Posterior vena cava (tissue), 2 donors: ENCODE data around the gene CLPTM1L. TPM values are rescaled to one million over a fixed set of nuclear protein-coding genes. Genes with fewer than 3 reads are reported as not detected.
"Not testable (repeated sequence)": the region's sequence is repeated elsewhere in the genome, so short reads cannot be mapped to it uniquely, and the experiment has no call there.

Experiments used
- DNase-seq: peaks from one replicate; pipeline ENCODE4 v3.0.0-alpha.2; 2020; ENCODE audit warnings: low spot score
- intact Hi-C, 2 donors: fragments of 100-400 bp; cut with DNase I; formaldehyde crosslinking; loops; one replicate each; pipeline versions ENCODE4 v1.14.1 to v1.14.2; 2022 to 2023
- total RNA-seq, 2 donors: library from RNA; stranded (reverse); fragmentation: NEBNext Ultra II Directional; extraction: Animal tissue kit (Norgen Biotek cat#: 25700); gene quantifications; one replicate each; pipeline ENCODE4 v1.2.1, GENCODE V29; 2021
- donor health status: DM: yes; HTN: yes; CAD: no.
- donor health status: DM: yes; HTN: yes; CAD: no.

The CLPTM1L gene
- total RNA-seq, 2 donors from 2014 or later = 56.5 to 65.9 TPM

DNA sequence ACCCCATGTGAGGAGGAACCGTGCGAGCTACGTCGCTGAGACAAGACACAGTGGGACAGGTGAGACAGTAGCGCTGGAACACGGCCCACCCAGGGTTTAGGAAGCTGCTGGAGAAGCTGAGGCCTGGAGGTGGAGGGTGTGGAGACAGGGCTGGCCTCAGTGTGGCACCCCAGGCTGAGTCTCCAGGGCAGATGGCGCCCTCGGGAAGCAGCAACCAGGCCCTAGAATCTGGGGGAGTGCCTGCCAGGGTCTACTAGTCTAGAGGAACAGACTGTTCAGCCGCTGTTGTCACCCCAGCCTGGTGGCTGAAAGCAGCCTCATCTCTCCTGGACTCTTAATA lies 45.4 kb downstream of the CLPTM1L start:
- intact Hi-C loops = no loop called here
- DNase-seq = no peak

DNA sequence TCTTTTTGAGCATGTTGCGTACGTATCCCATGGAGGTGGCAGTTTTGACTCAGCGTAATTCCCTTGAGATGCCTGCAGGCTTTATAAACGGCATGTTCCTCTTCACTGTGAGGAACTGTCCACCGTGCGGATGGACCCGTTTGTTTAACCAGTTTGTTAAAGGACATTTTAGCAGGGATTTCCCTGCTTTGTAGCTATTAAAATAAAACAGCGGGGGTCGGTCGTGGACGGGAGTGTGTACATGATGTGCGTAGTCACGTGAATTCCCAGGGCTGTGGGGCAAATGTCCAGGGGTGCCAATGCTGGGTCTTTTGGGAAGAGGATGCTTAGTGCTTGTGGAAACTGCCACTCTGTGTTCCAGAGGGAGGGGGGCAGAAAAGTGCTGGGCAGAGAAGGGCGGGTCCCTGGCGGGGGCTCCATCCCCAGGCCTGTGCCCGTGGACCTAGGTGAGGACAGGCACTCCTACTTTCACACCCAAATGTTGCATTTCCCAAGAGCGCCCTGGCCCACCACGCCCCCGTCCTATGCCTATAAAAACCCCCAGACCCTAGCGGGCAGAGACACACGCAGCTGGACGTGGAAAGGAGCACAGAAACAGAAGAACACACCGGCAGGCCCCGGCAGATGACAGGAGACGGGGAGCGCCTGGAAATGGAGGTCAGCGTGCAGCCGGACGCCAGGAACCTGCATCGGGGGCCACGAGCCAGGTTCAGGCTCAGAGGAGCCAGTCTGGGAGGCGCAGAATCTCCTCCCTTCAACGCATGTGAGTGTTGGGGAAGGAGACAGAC lies 46.0 kb downstream of the CLPTM1L start:
- intact Hi-C loops = no loop called here
- DNase-seq = peak; percentile 65

DNA sequence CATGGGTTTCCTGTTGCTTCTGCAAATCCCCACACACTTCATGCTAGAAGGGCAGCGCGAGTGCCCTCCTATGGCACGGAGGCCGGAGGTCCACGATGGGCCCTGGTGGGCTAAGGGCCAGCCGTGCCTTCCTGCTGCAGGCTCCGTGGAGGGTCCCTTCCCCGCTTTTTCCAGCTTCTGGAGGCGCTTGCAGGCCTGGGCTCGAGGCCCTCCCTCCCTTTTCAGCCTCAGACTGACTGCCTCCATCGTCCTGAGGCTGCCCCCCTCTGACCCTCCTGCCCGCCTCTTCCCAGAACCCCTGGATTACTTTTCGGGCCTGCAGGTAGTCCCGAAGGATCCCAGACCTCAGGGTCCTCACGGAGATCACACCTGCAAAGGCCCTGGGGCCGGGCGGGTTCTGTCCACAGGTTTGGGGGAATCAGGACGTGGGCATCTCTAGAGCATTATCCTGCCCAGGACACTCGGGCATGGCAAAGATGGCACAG lies 46.8 kb downstream of the CLPTM1L start:
- DNase-seq = peak; percentile 70
- intact Hi-C loops = no loop called here

GRCh38 chr5:1297243-1297642 lies 47.7 kb downstream of the CLPTM1L start:
- DNase-seq = no peak
- intact Hi-C loops = no loop called here

GRCh38 chr5:1295650-1296037 lies 49.3 kb downstream of the CLPTM1L start:
- intact Hi-C loops = loop anchor here in 1 of 2 donors (1.0 kb wide), 1 partner anchor 48 kb away; no protein-coding TSS in a partner anchor
- DNase-seq = peak; percentile 78

GRCh38 chr5:1294835-1295649 lies 49.9 kb downstream of the CLPTM1L start, which contains the start of gene TERT:
Gene TERT (minus strand): TSS chr5:1295068. CDS start chr5:1294989, 79 bp downstream.
- peak; percentile 67 for DNase-seq
- intact Hi-C loops = loop anchor here in 1 of 2 donors (1.0 kb wide), 1 partner anchor 48 kb away; no protein-coding TSS in a partner anchor

GRCh38 chr5:1294206-1294834 lies 50.6 kb downstream of the CLPTM1L start:
- DNase-seq = peak; percentile 71
- intact Hi-C loops = no loop called here

GRCh38 chr5:1293416-1294205 lies 51.3 kb downstream of the CLPTM1L start:
- intact Hi-C loops = no loop called here

GRCh38 chr5:1292846-1293415 lies 52.0 kb downstream of the CLPTM1L start:
- peak; percentile 65 for DNase-seq
- intact Hi-C loops = no loop called here

More at GRCh38 chr5:1293416-1294205, 51.3 kb downstream of the CLPTM1L start:
- peak; percentile 79 for DNase-seq

GRCh38 chr5:1292139-1292538 lies 52.8 kb downstream of the CLPTM1L start:
- intact Hi-C loops = no loop called here

DNA sequence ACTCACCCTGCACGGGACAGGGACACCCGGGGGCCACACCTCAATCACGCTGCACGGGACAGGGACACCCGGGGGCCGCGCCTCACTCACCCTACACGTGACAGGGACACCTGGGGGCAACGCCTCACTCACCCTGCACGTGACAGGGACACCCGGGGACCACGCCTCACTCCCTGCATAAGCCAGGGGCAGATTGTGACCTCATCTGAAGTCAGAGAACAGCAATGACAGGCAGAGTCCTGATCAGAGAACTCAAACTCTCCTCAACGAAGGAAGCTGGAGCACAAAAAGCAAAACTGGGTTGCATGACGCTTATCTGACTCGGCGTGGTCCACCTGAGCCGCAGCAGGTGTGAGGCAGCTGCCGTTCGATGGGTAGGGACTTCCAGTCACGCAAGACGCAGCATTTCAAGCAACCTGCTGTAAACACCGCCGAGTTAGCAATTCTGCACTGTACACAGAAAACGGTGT lies 53.3 kb downstream of the CLPTM1L start:
- peak; percentile 66 for DNase-seq
- intact Hi-C loops = no loop called here

More at GRCh38 chr5:1292139-1292538, 52.8 kb downstream of the CLPTM1L start:
- DNase-seq = peak; percentile 17

- intact Hi-C loops = not testable (repeated sequence)
- peak; percentile 61 for DNase-seq
These were observed 53.9 kb downstream of the CLPTM1L start for GRCh38 chr5:1290956-1291355.

DNA sequence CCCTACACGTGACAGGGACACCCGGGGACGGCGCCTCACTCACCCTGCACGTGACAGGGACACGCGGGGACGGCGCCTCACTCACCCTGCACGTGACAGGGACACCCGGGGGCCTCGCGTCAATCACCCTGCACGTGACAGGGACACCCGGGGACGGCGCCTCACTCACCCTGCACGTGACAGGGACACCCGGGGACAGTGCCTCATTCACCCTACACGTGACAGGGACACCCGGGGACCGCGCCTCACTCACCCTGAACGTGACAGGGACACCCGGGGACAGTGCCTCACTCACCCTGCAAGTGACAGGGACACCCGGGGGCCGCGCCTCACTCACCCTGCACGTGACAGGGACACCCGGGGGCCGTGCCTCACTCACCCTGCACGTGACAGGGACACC lies 55.3 kb downstream of the CLPTM1L start:
- intact Hi-C loops = not testable (repeated sequence)
- peak; percentile 5 for DNase-seq

GRCh38 chr5:1288439-1289335 lies 56.2 kb downstream of the CLPTM1L start:
- intact Hi-C loops = no loop called here
- peak; percentile 59 for DNase-seq

DNA sequence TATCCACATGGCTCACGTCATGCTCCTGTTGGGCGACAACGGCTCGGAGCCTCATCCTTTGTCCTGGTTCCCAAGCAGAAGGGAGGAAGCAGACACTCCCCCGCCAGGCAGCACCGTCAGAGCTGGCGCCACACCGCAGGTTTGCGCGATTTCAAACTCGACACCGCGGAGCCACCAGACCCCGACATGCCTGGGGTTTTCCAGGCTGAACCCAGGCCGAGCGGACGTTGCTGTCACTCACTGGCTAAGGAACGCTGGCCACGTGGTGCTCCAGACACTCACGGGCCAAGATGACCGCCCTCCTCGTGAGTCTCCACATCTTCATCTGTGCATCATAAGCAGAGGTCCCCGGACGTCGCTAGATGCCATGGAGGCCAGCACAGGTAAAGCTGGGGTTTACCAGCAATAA lies 59.0 kb downstream of the CLPTM1L start:
- peak; percentile 66 for DNase-seq
- intact Hi-C loops = no loop called here

DNA sequence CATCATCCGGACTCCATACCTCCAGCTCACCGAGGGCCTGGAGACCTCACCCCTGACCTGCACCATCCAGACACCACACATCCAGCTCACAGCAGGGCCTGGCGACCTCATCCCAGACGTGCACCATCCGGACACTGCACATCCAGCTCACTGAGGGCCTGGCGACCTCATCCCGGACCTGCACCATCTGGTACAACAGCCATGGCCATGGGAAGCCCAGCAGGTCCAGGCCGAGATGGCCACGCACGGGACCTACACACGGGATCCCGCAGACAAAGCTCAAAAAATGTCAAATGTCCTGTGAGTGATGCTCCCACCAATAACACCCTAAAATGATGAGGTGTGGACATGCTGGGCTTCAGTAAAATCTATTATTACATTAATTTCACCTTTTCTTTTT lies 59.8 kb downstream of the CLPTM1L start:
- intact Hi-C loops = no loop called here
- DNase-seq = peak; percentile 66

DNA sequence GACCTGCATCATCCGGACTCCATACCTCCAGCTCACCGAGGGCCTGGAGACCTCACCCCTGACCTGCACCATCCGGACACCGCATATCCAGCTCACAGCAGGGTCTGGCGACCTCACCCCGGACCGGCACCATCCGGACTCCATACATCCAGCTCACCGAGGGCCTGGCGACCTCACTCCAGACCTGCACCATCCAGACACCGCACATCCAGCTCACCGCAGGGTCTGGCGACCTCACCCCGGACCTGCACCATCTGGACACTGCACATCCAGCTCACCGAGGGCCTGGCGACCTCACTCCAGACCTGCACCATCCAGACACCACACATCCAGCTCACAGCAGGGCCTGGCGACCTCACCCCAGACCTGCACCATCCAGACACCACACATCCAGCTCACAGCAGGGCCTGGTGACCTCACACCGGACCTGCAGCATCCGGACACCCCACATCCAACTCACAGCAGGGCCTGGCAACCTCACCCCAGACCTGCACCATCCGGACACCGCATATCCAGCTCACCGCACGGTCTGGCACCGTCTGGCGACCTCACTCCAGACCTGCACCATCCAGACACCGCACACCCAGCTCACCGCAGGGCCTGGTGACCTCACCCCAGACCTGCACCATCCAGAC lies 60.4 kb downstream of the CLPTM1L start:
- DNase-seq = peak; percentile 30
- intact Hi-C loops = not testable (repeated sequence)
